H1 (cell line): ENCODE results near the gene ICAM5. TPM values are rescaled to one million over a fixed set of nuclear protein-coding genes. Genes with fewer than 3 reads are reported as not detected.

ENCODE experiments used
- CTCF ChIA-PET: fragments of 300-600 bp; sonication (Branson Sonifier 250); formaldehyde crosslinking; loops from one replicate; lab custom pipeline; 2021; ENCODE audit not compliant: partially characterized antibody; lab: Charles Lee
- POLR2A ChIA-PET: fragments of 300-600 bp; sonication (Branson Sonifier 250); formaldehyde crosslinking; loops from one replicate; lab custom pipeline; 2021; ENCODE audit warnings: inconsistent platforms; ENCODE audit not compliant: partially characterized antibody; lab: Charles Lee
- DNase-seq, 2 experiments: peaks; one replicate each; pipeline versions ENCODE4 v3.0.0 to v3.0.0-alpha.2; 2010 to 2022; ENCODE audit warnings: low spot score in 2 of 2, low read depth in 1 of 2, mixed read lengths in 1 of 2
- FAIRE-seq: peaks from 2 replicates; lab custom pipeline; 2011; peaks lifted over from hg19 to GRCh38; lab: Jason Lieb, UNC
- H2AFZ ChIP-seq: 2 replicates; pipeline ENCODE4 v1.8.1; 2012; ENCODE audit warnings: low read length, inconsistent platforms
- H2AK5ac ChIP-seq: 2 replicates; pipeline ENCODE4 v1.6.1; 2013; ENCODE audit warnings: low read depth, low read length
- H2BK120ac ChIP-seq: replicated peaks from 2 replicates; pipeline ENCODE3; 2013; ENCODE audit warnings: low read depth, low read length, inconsistent platforms
- H2BK12ac ChIP-seq: 2 replicates; pipeline ENCODE4 v1.6.1; 2013; ENCODE audit warnings: low read depth, low read length
- H2BK15ac ChIP-seq: 2 replicates; pipeline ENCODE4 v1.6.1; 2013; ENCODE audit warnings: low read length
- H2BK20ac ChIP-seq: 2 replicates; pipeline ENCODE4 v1.6.1; 2013; ENCODE audit warnings: low read length
- H2BK5ac ChIP-seq: 2 replicates; pipeline ENCODE4 v1.6.1; 2013; ENCODE audit warnings: low read depth, low read length
- H3K14ac ChIP-seq: 2 replicates; pipeline ENCODE4 v1.6.1; 2013; ENCODE audit warnings: inconsistent platforms; ENCODE audit not compliant: insufficient read length
- H3K18ac ChIP-seq: 2 replicates; pipeline ENCODE4 v1.6.1; 2013; ENCODE audit warnings: low read length; ENCODE audit errors: extremely low read depth
- H3K23ac ChIP-seq: 2 replicates; pipeline ENCODE4 v1.6.1; 2013; ENCODE audit warnings: inconsistent platforms; ENCODE audit not compliant: insufficient read length
- H3K23me2 ChIP-seq: 2 replicates; pipeline ENCODE4 v1.6.1; 2013; ENCODE audit warnings: low read depth, low read length
- H3K27ac ChIP-seq: 2 replicates; pipeline ENCODE4 v1.6.1; 2011; ENCODE audit warnings: low read depth, low read length, inconsistent platforms
- H3K27me3 ChIP-seq, 4 experiments: replicated peaks in 1 of 4; 1 replicate in 1 of 4; 2 replicates in 3 of 4; pipeline versions ENCODE4 v1.6.1 to v1.8.1; 2011 to 2013; ENCODE audit warnings: low read length in 3 of 4, mild to moderate bottlenecking in 3 of 4, inconsistent platforms in 2 of 4, mixed read lengths in 2 of 4, moderate library complexity in 1 of 4; ENCODE audit not compliant: control insufficient read depth in 3 of 4, insufficient read depth in 3 of 4; ENCODE audit errors: extremely low read depth in 1 of 4
- H3K36me3 ChIP-seq, 4 experiments: 2 replicates each; pipeline versions ENCODE4 v1.6.1 to v1.8.1; 2011 to 2013; ENCODE audit warnings: mild to moderate bottlenecking in 4 of 4, low read length in 3 of 4, moderate library complexity in 2 of 4, control low read depth in 1 of 4, inconsistent platforms in 1 of 4; ENCODE audit not compliant: insufficient read depth in 4 of 4, control insufficient read depth in 2 of 4
- H3K4ac ChIP-seq: replicated peaks from 2 replicates; pipeline ENCODE3; 2013; ENCODE audit warnings: low read length, low read depth, mixed read lengths, inconsistent platforms; ENCODE audit not compliant: insufficient read length
- H3K4me1 ChIP-seq, 4 experiments: replicated peaks in 1 of 4; 1 replicate in 1 of 4; 2 replicates in 3 of 4; pipeline versions ENCODE4 v1.6.1 to v1.8.1; 2011 to 2013; ENCODE audit warnings: low read length in 3 of 4, inconsistent platforms in 2 of 4, mixed read lengths in 1 of 4; ENCODE audit not compliant: insufficient read depth in 4 of 4, control insufficient read depth in 3 of 4
- H3K4me2 ChIP-seq, 2 experiments: 2 replicates each; pipeline versions ENCODE4 v1.6.1 to v1.8.1; 2011 to 2013; ENCODE audit warnings: low read depth in 2 of 2, low read length in 2 of 2, control low read depth in 1 of 2, inconsistent platforms in 1 of 2, mild to moderate bottlenecking in 1 of 2; ENCODE audit not compliant: insufficient read depth in 1 of 2
- H3K4me3 ChIP-seq, 4 experiments: fragments of 200-600, 300-600 bp in 1 of 4; sonication (generic), shearing (Covaris generic), sonication (Bioruptor Twin) in 1 of 4; 2 replicates each; pipeline versions ENCODE4 v1.5.1 to v1.8.1; 2011 to 2016; ENCODE audit warnings: low read length in 4 of 4, low read depth in 3 of 4, control low read depth in 2 of 4, inconsistent platforms in 2 of 4, mild to moderate bottlenecking in 2 of 4, mixed read lengths in 1 of 4, moderate library complexity in 1 of 4; ENCODE audit not compliant: insufficient read depth in 2 of 4; ENCODE audit errors: extremely low read depth in 1 of 4
- H3K56ac ChIP-seq: replicated peaks from 2 replicates; pipeline ENCODE3; 2013; ENCODE audit warnings: low read depth, mild to moderate bottlenecking, mixed read lengths, low read length, inconsistent platforms; ENCODE audit not compliant: insufficient read length
- H3K79me1 ChIP-seq: 2 replicates; pipeline ENCODE4 v1.6.1; 2013; ENCODE audit warnings: low read depth, low read length, control low read depth
- H3K79me2 ChIP-seq, 2 experiments: 2 replicates each; pipeline versions ENCODE4 v1.6.1 to v1.8.1; 2012 to 2013; ENCODE audit warnings: low read length in 2 of 2, mild to moderate bottlenecking in 2 of 2, inconsistent platforms in 1 of 2; ENCODE audit not compliant: insufficient read depth in 2 of 2, control insufficient read depth in 1 of 2
- H3K9ac ChIP-seq, 4 experiments: replicated peaks in 1 of 4; 1 replicate in 1 of 4; 2 replicates in 3 of 4; pipeline versions ENCODE4 v1.6.1 to v1.8.1; 2011 to 2013; ENCODE audit warnings: low read depth in 3 of 4, low read length in 3 of 4, control low read depth in 2 of 4, mild to moderate bottlenecking in 2 of 4, moderate library complexity in 2 of 4, inconsistent platforms in 1 of 4; ENCODE audit errors: extremely low read depth in 1 of 4
- H3K9me3 ChIP-seq, 2 experiments: 2 replicates each; pipeline versions ENCODE4 v1.6.1 to v1.8.1; 2012 to 2013; ENCODE audit warnings: mild to moderate bottlenecking in 2 of 2, moderate library complexity in 2 of 2, control low read depth in 1 of 2, inconsistent platforms in 1 of 2, low read depth in 1 of 2, low read length in 1 of 2, mixed read lengths in 1 of 2; ENCODE audit not compliant: insufficient read depth in 2 of 2
- H4K20me1 ChIP-seq, 2 experiments: replicated peaks in 1 of 2; 2 replicates each; pipeline versions ENCODE3 to v1.8.1; 2011 to 2013; ENCODE audit warnings: inconsistent platforms in 2 of 2, low read length in 2 of 2, mild to moderate bottlenecking in 1 of 2; ENCODE audit not compliant: insufficient read depth in 2 of 2, control insufficient read depth in 1 of 2
- H4K5ac ChIP-seq: 2 replicates; pipeline ENCODE4 v1.6.1; 2013; ENCODE audit warnings: low read length, low read depth, mixed read lengths, inconsistent platforms; ENCODE audit not compliant: insufficient read length
- H4K8ac ChIP-seq: 2 replicates; pipeline ENCODE4 v1.8.0; 2013; ENCODE audit warnings: mild to moderate bottlenecking, moderate library complexity, low read length, inconsistent platforms; ENCODE audit not compliant: insufficient read depth; ENCODE audit errors: extremely low read depth
- H4K91ac ChIP-seq: replicated peaks from 2 replicates; pipeline ENCODE3; 2013; ENCODE audit warnings: low read length, mixed read lengths, inconsistent platforms; ENCODE audit not compliant: insufficient read length
- CEBPB ChIP-seq: IDR thresholded peaks from 2 replicates; pipeline ENCODE4 v1.6.1; 2012; ENCODE audit warnings: low read depth, low read length
- CTCF ChIP-seq, 3 experiments: IDR thresholded peaks; 1 replicate in 2 of 3; 2 replicates in 1 of 3; pipeline versions ENCODE4 v1.5.1 to v1.6.1; 2011; ENCODE audit warnings: low read length in 3 of 3, mild to moderate bottlenecking in 3 of 3, inconsistent platforms in 2 of 3, low read depth in 1 of 3, moderate library complexity in 1 of 3; ENCODE audit not compliant: insufficient read depth in 1 of 3; ENCODE audit errors: control extremely low read depth in 1 of 3
- MAX ChIP-seq: IDR thresholded peaks from 2 replicates; pipeline ENCODE4 v1.6.1; 2012; ENCODE audit warnings: inconsistent platforms
- PHF8 ChIP-seq: fragments of 200-600 bp; sonication (generic); conservative IDR thresholded peaks from 2 replicates; pipeline ENCODE4 v1.7.1; 2012; ENCODE audit warnings: low read depth, mild to moderate bottlenecking, inconsistent platforms, low read length, moderate library complexity
- RAD21 ChIP-seq, 2 experiments: IDR thresholded peaks in 1 of 2; conservative IDR thresholded peaks in 1 of 2; 2 replicates each; pipeline ENCODE4 v1.6.1; 2011; ENCODE audit warnings: low read depth in 2 of 2, low read length in 2 of 2, improper control_type of control experiment in 1 of 2, inconsistent platforms in 1 of 2, mild to moderate bottlenecking in 1 of 2, moderate library complexity in 1 of 2
- RFX5 ChIP-seq: IDR thresholded peaks from 2 replicates; pipeline ENCODE4 v1.6.1; 2011; ENCODE audit warnings: low read depth, low read length, improper control_type of control experiment, borderline replicate concordance
- SP1 ChIP-seq: IDR thresholded peaks from 2 replicates; pipeline ENCODE4 v1.6.1; 2011; ENCODE audit warnings: low read depth, low read length
- USF2 ChIP-seq: IDR thresholded peaks from 2 replicates; pipeline ENCODE4 v1.6.1; 2011; ENCODE audit warnings: low read length, improper control_type of control experiment
- ZNF274 ChIP-seq: IDR thresholded peaks from 2 replicates; pipeline ENCODE4 v1.7.0; 2012; ENCODE audit warnings: low read length, borderline replicate concordance; ENCODE audit errors: extremely low read depth
- WGBS, 2 experiments: shearing (Covaris generic) in 1 of 2; methylation state at CpG; one replicate each; pipeline versions ENCODE4 v1.1.6 to v1.1.7; 2013 to 2015; ENCODE audit warnings: low lambda C conversion rate in 2 of 2, mixed read lengths in 2 of 2, inconsistent platforms in 1 of 2, low coverage in 1 of 2, missing lambda C conversion rate in 1 of 2; ENCODE audit not compliant: insufficient replicate concordance in 2 of 2, insufficient coverage in 1 of 2, insufficient read length in 1 of 2; ENCODE audit errors: extremely low coverage in 1 of 2, missing lambda C conversion rate in 1 of 2; 5-methylcytosine and 5-hydroxymethylcytosine counted together
- polyA plus RNA-seq, 7 experiments: library from polyadenylated mRNA; depleted of rRNA in 3 of 7; stranded (reverse) in 5 of 7; unstranded in 2 of 7; fragments of >200 nt in 5 of 7; fragments of 200-250 nt in 2 of 7; gene quantifications; 1 replicate in 5 of 7; 2 replicates in 1 of 7; 4 replicates in 1 of 7; pipeline versions ENCODE4 v1.2.1 to v1.2.3, GENCODE V29; 2011 to 2013; ENCODE audit warnings: missing spikeins in 2 of 7, mixed read lengths in 2 of 7
- total RNA-seq: library from RNA; stranded (reverse); fragmentation: NEBNext Ultra II Directional; extraction: Animal tissue kit (Norgen Biotek cat#: 25700); gene quantifications from 2 replicates; pipeline ENCODE4 v1.2.1, GENCODE V29; 2021

The ICAM5 gene
- total and polyA plus RNA-seq, 2 of the 8 experiments (the other 6 are each of a cell fraction or from before 2014, with no cell fraction given) = 3.9 to 4.8 TPM

GRCh38 chr19:10325732-10326131, 36.0 kb downstream of the ICAM5 start:
- Histone ChIP-seq H2BK120ac (no peak overlapping the region), H3K23me2 (no peaks in the 10 kb centered on the region; the same call in 1 of the 2 replicates), H2BK12ac (no peak overlapping the region), H4K91ac (no peak overlapping the region), H3K56ac (no peak overlapping the region), H3K4me2 (no peak overlapping the region), H4K5ac (no peak overlapping the region), H3K4me3 (no peak overlapping the region), H2AK5ac (no peak overlapping the region), H3K18ac (no peak overlapping the region), H3K23ac (no peak overlapping the region), H3K4me1 (no peaks in the 10 kb centered on the region), H2BK15ac (no peak overlapping the region), H3K9me3 (no peaks in the 10 kb centered on the region), H2AFZ (no peak overlapping the region), H4K8ac (no peak overlapping the region), H3K9ac (no peak overlapping the region), H3K36me3 (peaks cover 38 to 82% (median 66%) of the 10 kb centered on the region in 4 experiments), H3K79me2 (peaks cover 0 to 6% of the 10 kb centered on the region in 2 experiments; a peak in 1 of 4 replicates), H3K27me3 (no peaks in the 10 kb centered on the region; a peak in 1 of 7 replicates), H3K27ac (no peak overlapping the region), H3K4ac (no peak overlapping the region), H2BK5ac (no peak overlapping the region), H3K14ac (no peak overlapping the region), H3K79me1 (peaks cover 2% of the 10 kb centered on the region; the same call in 1 of the 2 replicates), H4K20me1 (peaks cover 3 to 26% of the 10 kb centered on the region in 2 experiments), H2BK20ac (no peak overlapping the region)
- ChIA-PET CTCF (interaction anchor here (0.6 to 2.2 kb wide), 5 partner anchors 49 to 67 kb away, joined by 3 to 7 read pairs (median 3); partner anchors contain the start of gene ICAM1), POLR2A (interaction anchor here (0.6 to 1.9 kb wide), 4 partner anchors 10 to 71 kb away, joined by 3 read pairs; partner anchors contain the start of genes FDX2 and ZGLP1)
- WGBS, 2 experiments = 92% methylated on average over 8 of the region's 8 CpGs; no CpG with 5 or more reads in 1 of the 2 experiments
- FAIRE-seq (no peak), DNase-seq (no peak)
- TF ChIP-seq RFX5 = no peak
- no peak for TF ChIP-seq MAX
- TF ChIP-seq CEBPB = no peak
- TF ChIP-seq RAD21 (IDR thresholded peaks at IDR 0.05 in 1 of 2, conservative IDR thresholded peaks at IDR 0.05 in 1 of 2; ENCODE audit: low read depth in 2 of 2, low read length in 2 of 2) = no peak
- no peak for TF ChIP-seq USF2
- TF ChIP-seq ZNF274 = no peak
- TF ChIP-seq CTCF (IDR thresholded peaks at IDR 0.05; ENCODE audit: control extremely low read depth in 1 of 3, insufficient read depth in 1 of 3, low read depth in 1 of 3, low read length in 3 of 3) = no peak
- no peak for TF ChIP-seq SP1
- TF ChIP-seq PHF8 = no peak
